ENCODE data around the gene GALNT13. TPM values are rescaled to one million over a fixed set of nuclear protein-coding genes. Genes with fewer than 3 reads are reported as not detected.

GALNT13 gene
- total and polyA plus RNA-seq, 10 of the 15 experiments (the other 5 are each of a cell fraction or from before 2014, with no cell fraction given): 0.04 TPM; not detected in 9

DNA sequence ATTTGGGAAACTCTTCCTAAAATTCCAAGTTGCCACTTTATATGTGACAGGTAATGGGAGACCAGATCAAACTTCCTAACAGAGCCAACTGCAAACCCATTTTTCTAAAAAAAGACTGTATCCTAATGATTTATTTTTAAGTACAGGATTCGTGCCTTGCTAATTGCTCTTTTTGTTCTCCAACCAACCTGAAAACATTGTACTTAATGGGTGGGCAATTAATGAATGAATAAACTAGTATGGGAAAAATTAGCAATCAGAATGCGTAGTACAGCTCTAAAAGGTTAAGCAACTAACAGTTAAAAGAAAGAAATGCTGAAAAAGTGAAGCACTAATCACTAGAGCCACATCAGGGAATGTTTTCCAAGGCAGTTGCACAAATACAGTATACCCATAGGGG is 609.6 kb downstream of the GALNT13 start:
- H4K20me1 ChIP-seq (ENCODE audit: control insufficient read depth, insufficient read depth): no peaks in the 10 kb centered on the region
- CTCF ChIA-PET: no interaction called here
- SMC1A ChIA-PET (ENCODE audit: uncharacterized antibody, unreplicated experiment): interaction anchor here (1.1 kb wide), 1 partner anchor 8 kb away, joined by 3 read pairs; no protein-coding TSS in a partner anchor
- H3K27ac ChIP-seq (ENCODE audit: control insufficient read depth, insufficient read depth): no peak overlapping the region
- intact Hi-C loops (cut with micrococcal nuclease; ENCODE audit: unreplicated experiment): no loop called here
- POLR2A ChIA-PET: no interaction called here
- no peaks in the 10 kb centered on the region for H3K4me1 ChIP-seq (ENCODE audit: control insufficient read depth, insufficient read depth, low read length)
- no peaks in the 10 kb centered on the region for H3K27me3 ChIP-seq (replicated peaks in 1 of 2; ENCODE audit: control insufficient read depth in 2 of 2, insufficient read depth in 2 of 2, low read length in 1 of 2)
- BruUV-seq (replicated peaks): no TSS peak
- H3K4me3 ChIP-seq: no peak overlapping the region
- no peak overlapping the region for H3K4me2 ChIP-seq (ENCODE audit: control insufficient read depth, insufficient read depth)
- H3K9ac ChIP-seq (ENCODE audit: control insufficient read depth, insufficient read depth, low read length): no peak overlapping the region
- no peak for FAIRE-seq
- no peaks in the 10 kb centered on the region for H3K36me3 ChIP-seq (ENCODE audit: control insufficient read depth in 2 of 2, insufficient read depth in 2 of 2, low read length in 1 of 2)
- no peak overlapping the region for H2AFZ ChIP-seq (ENCODE audit: control insufficient read depth, low read depth, low read length)
- no peaks in the 10 kb centered on the region for H3K9me3 ChIP-seq (replicated peaks; ENCODE audit: control insufficient read depth, insufficient read depth, low read length)
- no peaks in the 10 kb centered on the region for H3K79me2 ChIP-seq (ENCODE audit: control insufficient read depth, insufficient read depth, low read length)
- DNase-seq (ENCODE audit: low read depth, low spot score): no peak
- in situ Hi-C loops (cut with MboI): no loop called here
- 10% methylated on average over 2 of the region's 2 CpGs for WGBS (ENCODE audit: insufficient coverage, insufficient replicate concordance, low lambda C conversion rate, missing lambda C conversion rate)
- ATAC-seq: no peak
- RAD21 ChIA-PET (ENCODE audit: unreplicated experiment): no interaction called here
- TF ChIP-seq KDM1A (IDR thresholded peaks at IDR 0.05; ENCODE audit: borderline replicate concordance) (no peak), NFYA (IDR thresholded peaks at IDR 0.05; ENCODE audit: borderline replicate concordance, low read depth, low read length) (no peak), RBBP5 (conservative IDR thresholded peaks at IDR 0.05) (no peak), ATF7 (IDR thresholded peaks at IDR 0.05; ENCODE audit: low read depth) (no peak), YBX1 (IDR thresholded peaks at IDR 0.05) (no peak), JUND (IDR thresholded peaks at IDR 0.05; ENCODE audit: low read depth, low read length) (no peak), MTA3 (IDR thresholded peaks at IDR 0.05; ENCODE audit: borderline replicate concordance, low read length) (no peak), TARDBP (IDR thresholded peaks at IDR 0.05; ENCODE audit: borderline replicate concordance) (no peak), PML (IDR thresholded peaks at IDR 0.05; ENCODE audit: low read length) (no peak)
- TF ChIP-seq, protein P1, sequence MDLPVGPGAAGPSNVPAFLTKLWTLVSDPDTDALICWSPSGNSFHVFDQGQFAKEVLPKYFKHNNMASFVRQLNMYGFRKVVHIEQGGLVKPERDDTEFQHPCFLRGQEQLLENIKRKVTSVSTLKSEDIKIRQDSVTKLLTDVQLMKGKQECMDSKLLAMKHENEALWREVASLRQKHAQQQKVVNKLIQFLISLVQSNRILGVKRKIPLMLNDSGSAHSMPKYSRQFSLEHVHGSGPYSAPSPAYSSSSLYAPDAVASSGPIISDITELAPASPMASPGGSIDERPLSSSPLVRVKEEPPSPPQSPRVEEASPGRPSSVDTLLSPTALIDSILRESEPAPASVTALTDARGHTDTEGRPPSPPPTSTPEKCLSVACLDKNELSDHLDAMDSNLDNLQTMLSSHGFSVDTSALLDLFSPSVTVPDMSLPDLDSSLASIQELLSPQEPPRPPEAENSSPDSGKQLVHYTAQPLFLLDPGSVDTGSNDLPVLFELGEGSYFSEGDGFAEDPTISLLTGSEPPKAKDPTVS (IDR thresholded peaks at IDR 0.05; ENCODE audit: low read depth, low read length): no peak
- TF ChIP-seq, protein P2, sequence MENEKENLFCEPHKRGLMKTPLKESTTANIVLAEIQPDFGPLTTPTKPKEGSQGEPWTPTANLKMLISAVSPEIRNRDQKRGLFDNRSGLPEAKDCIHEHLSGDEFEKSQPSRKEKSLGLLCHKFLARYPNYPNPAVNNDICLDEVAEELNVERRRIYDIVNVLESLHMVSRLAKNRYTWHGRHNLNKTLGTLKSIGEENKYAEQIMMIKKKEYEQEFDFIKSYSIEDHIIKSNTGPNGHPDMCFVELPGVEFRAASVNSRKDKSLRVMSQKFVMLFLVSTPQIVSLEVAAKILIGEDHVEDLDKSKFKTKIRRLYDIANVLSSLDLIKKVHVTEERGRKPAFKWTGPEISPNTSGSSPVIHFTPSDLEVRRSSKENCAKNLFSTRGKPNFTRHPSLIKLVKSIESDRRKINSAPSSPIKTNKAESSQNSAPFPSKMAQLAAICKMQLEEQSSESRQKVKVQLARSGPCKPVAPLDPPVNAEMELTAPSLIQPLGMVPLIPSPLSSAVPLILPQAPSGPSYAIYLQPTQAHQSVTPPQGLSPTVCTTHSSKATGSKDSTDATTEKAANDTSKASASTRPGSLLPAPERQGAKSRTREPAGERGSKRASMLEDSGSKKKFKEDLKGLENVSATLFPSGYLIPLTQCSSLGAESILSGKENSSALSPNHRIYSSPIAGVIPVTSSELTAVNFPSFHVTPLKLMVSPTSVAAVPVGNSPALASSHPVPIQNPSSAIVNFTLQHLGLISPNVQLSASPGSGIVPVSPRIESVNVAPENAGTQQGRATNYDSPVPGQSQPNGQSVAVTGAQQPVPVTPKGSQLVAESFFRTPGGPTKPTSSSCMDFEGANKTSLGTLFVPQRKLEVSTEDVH (IDR thresholded peaks at IDR 0.05; ENCODE audit: low read depth, partially characterized antibody): no peak
- TF ChIP-seq, protein P3, sequence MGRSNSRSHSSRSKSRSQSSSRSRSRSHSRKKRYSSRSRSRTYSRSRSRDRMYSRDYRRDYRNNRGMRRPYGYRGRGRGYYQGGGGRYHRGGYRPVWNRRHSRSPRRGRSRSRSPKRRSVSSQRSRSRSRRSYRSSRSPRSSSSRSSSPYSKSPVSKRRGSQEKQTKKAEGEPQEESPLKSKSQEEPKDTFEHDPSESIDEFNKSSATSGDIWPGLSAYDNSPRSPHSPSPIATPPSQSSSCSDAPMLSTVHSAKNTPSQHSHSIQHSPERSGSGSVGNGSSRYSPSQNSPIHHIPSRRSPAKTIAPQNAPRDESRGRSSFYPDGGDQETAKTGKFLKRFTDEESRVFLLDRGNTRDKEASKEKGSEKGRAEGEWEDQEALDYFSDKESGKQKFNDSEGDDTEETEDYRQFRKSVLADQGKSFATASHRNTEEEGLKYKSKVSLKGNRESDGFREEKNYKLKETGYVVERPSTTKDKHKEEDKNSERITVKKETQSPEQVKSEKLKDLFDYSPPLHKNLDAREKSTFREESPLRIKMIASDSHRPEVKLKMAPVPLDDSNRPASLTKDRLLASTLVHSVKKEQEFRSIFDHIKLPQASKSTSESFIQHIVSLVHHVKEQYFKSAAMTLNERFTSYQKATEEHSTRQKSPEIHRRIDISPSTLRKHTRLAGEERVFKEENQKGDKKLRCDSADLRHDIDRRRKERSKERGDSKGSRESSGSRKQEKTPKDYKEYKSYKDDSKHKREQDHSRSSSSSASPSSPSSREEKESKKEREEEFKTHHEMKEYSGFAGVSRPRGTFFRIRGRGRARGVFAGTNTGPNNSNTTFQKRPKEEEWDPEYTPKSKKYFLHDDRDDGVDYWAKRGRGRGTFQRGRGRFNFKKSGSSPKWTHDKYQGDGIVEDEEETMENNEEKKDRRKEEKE (IDR thresholded peaks at IDR 0.05): no peak
- TF ChIP-seq, protein P4, sequence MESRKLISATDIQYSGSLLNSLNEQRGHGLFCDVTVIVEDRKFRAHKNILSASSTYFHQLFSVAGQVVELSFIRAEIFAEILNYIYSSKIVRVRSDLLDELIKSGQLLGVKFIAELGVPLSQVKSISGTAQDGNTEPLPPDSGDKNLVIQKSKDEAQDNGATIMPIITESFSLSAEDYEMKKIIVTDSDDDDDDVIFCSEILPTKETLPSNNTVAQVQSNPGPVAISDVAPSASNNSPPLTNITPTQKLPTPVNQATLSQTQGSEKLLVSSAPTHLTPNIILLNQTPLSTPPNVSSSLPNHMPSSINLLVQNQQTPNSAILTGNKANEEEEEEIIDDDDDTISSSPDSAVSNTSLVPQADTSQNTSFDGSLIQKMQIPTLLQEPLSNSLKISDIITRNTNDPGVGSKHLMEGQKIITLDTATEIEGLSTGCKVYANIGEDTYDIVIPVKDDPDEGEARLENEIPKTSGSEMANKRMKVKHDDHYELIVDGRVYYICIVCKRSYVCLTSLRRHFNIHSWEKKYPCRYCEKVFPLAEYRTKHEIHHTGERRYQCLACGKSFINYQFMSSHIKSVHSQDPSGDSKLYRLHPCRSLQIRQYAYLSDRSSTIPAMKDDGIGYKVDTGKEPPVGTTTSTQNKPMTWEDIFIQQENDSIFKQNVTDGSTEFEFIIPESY (IDR thresholded peaks at IDR 0.05): no peak
- TF ChIP-seq, protein P5, sequence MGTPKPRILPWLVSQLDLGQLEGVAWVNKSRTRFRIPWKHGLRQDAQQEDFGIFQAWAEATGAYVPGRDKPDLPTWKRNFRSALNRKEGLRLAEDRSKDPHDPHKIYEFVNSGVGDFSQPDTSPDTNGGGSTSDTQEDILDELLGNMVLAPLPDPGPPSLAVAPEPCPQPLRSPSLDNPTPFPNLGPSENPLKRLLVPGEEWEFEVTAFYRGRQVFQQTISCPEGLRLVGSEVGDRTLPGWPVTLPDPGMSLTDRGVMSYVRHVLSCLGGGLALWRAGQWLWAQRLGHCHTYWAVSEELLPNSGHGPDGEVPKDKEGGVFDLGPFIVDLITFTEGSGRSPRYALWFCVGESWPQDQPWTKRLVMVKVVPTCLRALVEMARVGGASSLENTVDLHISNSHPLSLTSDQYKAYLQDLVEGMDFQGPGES (IDR thresholded peaks at IDR 0.05): no peak

All from GM12878 (cell line).